Iris pigment epithelial cell (primary cell): ENCODE measurements around the gene TLN1.

ENCODE experiments used
- DNase-seq: peaks from one replicate; pipeline ENCODE4 v3.0.0-alpha.2; 2011; ENCODE audit warnings: low read depth

Gene TLN1

GRCh38 chr9:35755071-35755470 is 23.1 kb upstream of the TLN1 start:
- DNase-seq, result no peak

- DNase-seq, result no peak
These were observed 22.3 kb upstream of the TLN1 start, which contains the start of gene MSMP for GRCh38 chr9:35754264-35754663. MSMP (minus strand) TSS chr9:35754276; CDS start chr9:35754129, 147 bp downstream.

DNA sequence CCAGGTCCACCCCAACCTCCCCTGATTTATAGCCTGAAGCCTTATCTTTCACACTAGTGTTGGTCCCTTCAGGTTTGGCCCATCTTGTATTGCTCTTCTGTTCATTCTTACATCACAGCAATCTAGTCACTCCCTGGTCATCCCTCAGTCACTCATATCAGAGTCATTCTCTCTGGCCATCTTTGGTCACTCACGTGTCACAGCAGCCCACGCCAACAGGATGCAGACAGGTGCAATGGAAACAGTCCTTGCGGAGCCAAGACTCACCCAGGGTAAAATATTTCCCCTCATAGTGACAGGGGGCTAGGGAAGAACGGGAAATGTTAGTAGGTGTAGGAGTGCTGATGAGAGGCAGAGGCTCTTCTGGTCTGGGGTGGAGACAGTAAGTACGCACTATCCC is 21.5 kb upstream of the TLN1 start:
- no peak for DNase-seq

DNA sequence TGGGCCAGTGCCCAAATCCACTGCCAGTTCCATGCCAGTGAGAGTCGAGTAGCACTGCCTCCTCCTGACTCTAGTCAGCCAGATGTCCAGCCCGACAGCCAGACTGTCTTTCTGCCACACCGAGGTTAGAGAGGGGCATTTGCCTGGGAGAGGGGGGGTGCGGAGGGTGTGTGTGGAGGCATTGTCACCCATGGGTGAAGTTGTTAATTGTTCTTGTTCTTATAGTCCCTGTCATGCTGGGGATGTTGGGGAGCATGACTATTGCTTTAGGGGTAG is 18.2 kb upstream of the TLN1 start:
- DNase-seq, result no peak

DNA sequence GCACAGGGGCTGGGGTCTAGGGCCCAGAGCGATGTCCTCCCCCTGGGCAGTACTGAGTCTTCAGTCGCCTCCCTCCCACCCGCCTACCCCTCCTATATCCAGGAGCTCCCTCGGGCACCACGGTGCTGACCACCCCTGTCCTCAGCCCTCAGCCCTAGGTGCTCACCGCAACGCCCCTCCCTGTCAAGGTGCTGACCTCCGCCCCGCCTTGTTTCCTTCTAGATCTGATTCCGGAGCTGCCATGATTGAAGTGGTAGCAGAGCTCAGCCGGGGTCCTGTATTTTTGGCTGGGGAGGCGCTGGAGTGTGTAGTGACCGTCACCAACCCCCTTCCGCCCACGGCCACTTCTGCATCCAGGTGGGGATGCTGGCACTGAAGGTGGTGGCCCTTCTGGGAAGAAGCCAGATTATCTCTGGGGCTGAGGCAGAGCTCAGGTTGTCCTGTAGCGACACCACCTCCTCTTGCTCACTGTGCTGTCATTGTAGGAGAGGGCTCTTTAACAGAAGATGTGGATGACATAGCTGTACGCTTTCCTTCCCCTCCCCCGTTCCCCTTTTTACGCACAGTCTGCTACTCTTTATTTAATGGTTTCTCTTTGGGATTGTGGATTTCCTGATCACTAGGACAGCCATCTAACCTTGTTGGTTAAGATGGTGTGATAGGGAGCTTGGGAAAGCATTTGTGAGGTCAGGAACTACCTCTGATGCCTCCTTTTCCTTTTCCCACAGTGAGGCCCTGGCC is 17.7 kb upstream of the TLN1 start:
- DNase-seq, result no peak

GRCh38 chr9:35748858-35749514 is 17.0 kb upstream of the TLN1 start, which contains the start of the genes GBA2 and RGP1:
GBA2 (minus strand) TSS chr9:35749228; CDS start chr9:35748704, 524 bp downstream.
RGP1 (plus strand) TSS chr9:35749287; CDS start chr9:35749756, 469 bp downstream.
- peak; percentile 61 for DNase-seq

GRCh38 chr9:35748242-35748857 is 16.4 kb upstream of the TLN1 start:
- DNase-seq, result no peak

GRCh38 chr9:35746583-35746982 is 14.6 kb upstream of the TLN1 start:
- DNase-seq, result no peak

- no peak for DNase-seq
These were observed 13.6 kb upstream of the TLN1 start for GRCh38 chr9:35745569-35745968.

- DNase-seq, result no peak
These were observed 12.0 kb upstream of the TLN1 start for GRCh38 chr9:35743880-35744518.

DNA sequence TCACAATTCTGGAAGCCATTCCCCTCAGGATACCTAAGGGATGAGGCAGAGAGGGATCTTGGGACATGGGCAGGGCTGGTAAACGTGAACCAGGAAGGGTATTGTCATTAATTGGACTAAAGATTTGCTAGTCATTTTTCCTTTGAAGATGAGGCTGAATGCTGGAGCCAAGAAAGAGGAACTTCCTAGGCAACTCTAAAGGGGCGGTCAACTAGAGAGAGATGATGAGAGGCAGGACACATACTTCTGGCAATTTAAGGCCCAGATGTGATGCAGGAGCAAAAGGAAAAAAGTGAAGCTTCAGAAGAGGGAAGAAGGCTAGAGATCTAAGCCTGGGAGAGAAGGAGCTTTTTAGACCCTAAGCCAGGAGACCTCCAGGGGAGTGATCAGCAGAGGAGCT is 11.5 kb upstream of the TLN1 start:
- DNase-seq, result no peak

DNA sequence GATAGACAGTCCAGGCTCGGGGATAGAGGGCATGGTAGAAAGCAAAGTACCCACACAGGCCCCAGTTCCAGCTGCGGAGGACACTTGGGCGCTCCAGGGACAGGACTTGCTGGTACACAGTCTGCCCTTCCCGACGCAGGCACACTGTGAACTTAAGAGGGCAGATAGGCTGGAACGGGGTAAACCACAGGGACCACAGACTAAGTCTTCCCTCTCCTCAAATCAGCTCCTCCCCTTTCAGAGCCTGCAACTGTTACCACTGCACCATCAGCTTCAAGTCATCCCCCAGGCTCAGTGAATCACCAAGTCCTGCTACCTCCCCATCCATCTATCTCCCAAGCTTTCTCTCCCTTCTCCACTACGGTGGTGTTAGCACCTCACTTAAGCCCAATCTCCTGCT is 9.7 kb upstream of the TLN1 start:
- DNase-seq, result no peak

DNA sequence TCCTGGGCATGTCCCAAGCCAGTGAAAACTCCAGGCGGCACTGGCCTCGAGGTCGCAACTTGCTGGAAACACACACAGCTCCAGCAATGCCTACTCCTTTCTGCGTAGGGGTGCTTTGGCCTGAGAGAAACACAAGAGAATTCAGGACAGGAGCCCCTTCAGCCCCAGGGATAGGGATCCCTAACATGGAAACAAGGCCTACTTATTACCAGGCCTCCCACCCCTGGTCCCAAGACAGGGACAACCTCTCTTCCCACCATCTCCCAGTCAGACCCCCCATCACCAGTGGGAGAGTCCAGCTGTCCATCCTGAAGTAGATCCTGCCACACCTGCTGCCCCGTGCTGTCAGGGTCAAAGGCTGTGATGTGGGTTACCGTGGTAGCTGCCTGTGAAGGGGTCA is 8.2 kb upstream of the TLN1 start:
- DNase-seq, result no peak

- no peak for DNase-seq
These were observed 6.9 kb upstream of the TLN1 start for GRCh38 chr9:35738924-35739323.

GRCh38 chr9:35738186-35738585 is 6.2 kb upstream of the TLN1 start:
- no peak for DNase-seq

GRCh38 chr9:35737143-35737542 is 5.1 kb upstream of the TLN1 start:
- DNase-seq, result no peak

- DNase-seq, result peak; percentile 85
These were observed 4.2 kb upstream of the TLN1 start for GRCh38 chr9:35736201-35736633.

DNA sequence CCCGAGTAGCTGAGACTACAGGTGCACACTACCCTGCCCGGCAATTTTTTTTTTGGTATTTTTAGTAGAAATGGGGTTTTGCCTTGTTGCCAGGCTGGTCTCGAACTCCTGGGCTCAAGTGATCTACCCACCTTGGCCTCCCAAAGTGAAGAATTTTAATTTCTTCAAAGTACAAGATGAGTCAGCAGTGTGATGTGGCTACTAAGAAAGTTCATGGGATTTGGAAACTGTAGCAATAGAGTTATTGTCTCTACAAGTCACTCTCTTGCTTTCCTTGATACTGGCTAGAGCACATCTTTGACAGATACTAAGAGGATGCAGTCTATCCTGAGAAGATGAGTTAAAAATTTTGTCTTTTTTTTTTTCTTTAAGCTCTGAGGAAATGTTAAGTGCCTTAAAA is 2.1 kb upstream of the TLN1 start:
- DNase-seq, result peak; percentile 44

- peak; percentile 81 for DNase-seq
These were observed 976 bp upstream of the TLN1 start for GRCh38 chr9:35732800-35733541.

DNA sequence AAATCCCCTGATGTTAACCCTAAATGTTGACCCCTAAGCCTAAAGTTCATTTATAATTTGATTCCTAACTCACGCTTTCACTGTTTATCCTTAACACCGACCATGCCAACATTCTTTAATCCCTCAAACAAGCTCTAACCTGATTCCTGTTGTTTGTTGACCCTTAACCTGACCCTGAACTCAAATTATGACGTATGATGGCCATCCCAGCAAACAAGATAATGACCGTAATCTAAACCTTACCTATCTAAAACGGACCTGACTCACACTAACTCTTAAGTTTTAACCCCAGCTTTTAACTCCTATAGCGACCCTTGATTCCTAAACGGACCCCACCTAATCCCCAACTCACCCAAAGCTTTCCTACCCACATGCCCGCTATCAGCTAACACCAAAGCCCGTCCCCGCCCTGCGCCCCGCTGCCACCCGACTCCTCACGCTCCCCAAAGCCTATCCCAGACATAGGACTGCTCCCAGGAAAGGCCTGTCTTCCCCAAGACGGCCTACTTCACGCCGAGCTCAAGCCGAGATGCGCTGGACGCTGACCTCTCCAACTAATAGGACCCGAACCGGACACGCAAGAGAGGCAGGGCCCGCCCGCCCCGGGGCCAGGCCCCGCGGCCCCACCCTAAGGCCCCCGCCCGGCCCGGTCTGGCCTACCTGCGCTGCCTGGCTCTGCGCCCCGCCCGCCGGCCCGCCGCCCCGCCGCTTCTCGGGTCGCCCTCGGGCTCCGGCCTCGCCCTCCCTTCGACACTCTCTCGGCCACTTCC is 395 bp downstream of the TLN1 start:
- peak; percentile 13 for DNase-seq

GRCh38 chr9:35730486-35730854 is 1.5 kb downstream of the TLN1 start:
- DNase-seq, result no peak
